Medulla oblongata (tissue), 1 donor: ENCODE results near the gene VARS2.
"Not testable (repeated sequence)": the region's sequence is repeated elsewhere in the genome, so short reads cannot be mapped to it uniquely, and the experiment has no call there.

Experiments used
- DNase-seq: peaks from one replicate; pipeline ENCODE4 v3.0.0-alpha.2; 2015; ENCODE audit errors: extremely low spot score

Gene VARS2

GRCh38 chr6:30914076-30914853 lies at the start of gene VARS2:
VARS2 (plus strand) TSS chr6:30914238; CDS start chr6:30914837, 599 bp downstream.
- DNase-seq: peak; percentile 97

GRCh38 chr6:30864325-30864724 lies 49.7 kb upstream of the VARS2 start:
- DNase-seq: no peak

- DNase-seq: not testable (repeated sequence)
Observed at GRCh38 chr6:30869241-30869749, 44.7 kb upstream of the VARS2 start.

GRCh38 chr6:30870546-30870945 lies 43.5 kb upstream of the VARS2 start:
- no peak for DNase-seq

- DNase-seq: no peak
Observed at GRCh38 chr6:30871592-30872183, 42.4 kb upstream of the VARS2 start.

GRCh38 chr6:30873137-30873640 lies 40.8 kb upstream of the VARS2 start:
- no peak for DNase-seq

GRCh38 chr6:30873795-30874194 lies 40.2 kb upstream of the VARS2 start:
- DNase-seq: not testable (repeated sequence)

GRCh38 chr6:30875244-30876038 lies 38.6 kb upstream of the VARS2 start:
- DNase-seq: no peak

- peak; percentile 24 for DNase-seq
Observed at GRCh38 chr6:30876039-30876730, 37.9 kb upstream of the VARS2 start.

GRCh38 chr6:30877419-30878262 lies 36.4 kb upstream of the VARS2 start:
- peak; percentile 95 for DNase-seq

- DNase-seq: no peak
Observed at GRCh38 chr6:30879684-30880427, 34.2 kb upstream of the VARS2 start.

GRCh38 chr6:30880698-30881252 lies 33.3 kb upstream of the VARS2 start:
- DNase-seq: peak; percentile 79

GRCh38 chr6:30881392-30882203 lies 32.4 kb upstream of the VARS2 start:
- peak; percentile 54 for DNase-seq

GRCh38 chr6:30882204-30882758 lies 31.8 kb upstream of the VARS2 start:
- peak; percentile 31 for DNase-seq

GRCh38 chr6:30882759-30883684 lies 31.0 kb upstream of the VARS2 start:
- peak; percentile 36 for DNase-seq

- DNase-seq: peak; percentile 89
Observed at GRCh38 chr6:30883685-30884520, 30.1 kb upstream of the VARS2 start, which contains the start of gene DDR1. DDR1 (plus strand) TSS chr6:30884519; CDS start chr6:30888730, 4,211 bp downstream.
